ENCODE measurements around the gene CMTM5.

Gene CMTM5

DNA sequence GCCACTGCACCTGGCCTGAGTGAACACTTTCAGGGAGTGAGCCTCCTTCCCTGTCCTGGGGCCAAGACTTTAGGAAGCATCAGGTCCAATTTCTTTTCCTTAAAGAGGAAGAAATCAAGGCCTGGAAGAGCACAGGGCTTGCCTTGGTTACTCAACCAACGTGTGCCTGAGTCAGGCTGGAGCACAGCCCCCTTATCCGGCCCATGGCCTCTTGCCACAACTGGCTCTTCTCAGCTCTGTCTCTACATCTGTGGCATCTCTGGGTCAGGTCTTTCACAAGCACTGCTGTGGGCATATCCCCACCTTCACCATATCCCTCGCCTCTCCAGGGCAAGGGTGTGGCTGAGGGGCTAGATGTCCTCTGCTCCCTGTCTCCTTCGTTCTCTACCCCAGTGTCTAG lies 24.4 kb downstream of the CMTM5 start (continued):
- TF ChIP-seq, protein P1, sequence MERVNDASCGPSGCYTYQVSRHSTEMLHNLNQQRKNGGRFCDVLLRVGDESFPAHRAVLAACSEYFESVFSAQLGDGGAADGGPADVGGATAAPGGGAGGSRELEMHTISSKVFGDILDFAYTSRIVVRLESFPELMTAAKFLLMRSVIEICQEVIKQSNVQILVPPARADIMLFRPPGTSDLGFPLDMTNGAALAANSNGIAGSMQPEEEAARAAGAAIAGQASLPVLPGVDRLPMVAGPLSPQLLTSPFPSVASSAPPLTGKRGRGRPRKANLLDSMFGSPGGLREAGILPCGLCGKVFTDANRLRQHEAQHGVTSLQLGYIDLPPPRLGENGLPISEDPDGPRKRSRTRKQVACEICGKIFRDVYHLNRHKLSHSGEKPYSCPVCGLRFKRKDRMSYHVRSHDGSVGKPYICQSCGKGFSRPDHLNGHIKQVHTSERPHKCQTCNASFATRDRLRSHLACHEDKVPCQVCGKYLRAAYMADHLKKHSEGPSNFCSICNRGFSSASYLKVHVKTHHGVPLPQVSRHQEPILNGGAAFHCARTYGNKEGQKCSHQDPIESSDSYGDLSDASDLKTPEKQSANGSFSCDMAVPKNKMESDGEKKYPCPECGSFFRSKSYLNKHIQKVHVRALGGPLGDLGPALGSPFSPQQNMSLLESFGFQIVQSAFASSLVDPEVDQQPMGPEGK (CRISPR knock-in tag; IDR thresholded peaks at IDR 0.05; ENCODE audit: borderline replicate concordance): no peak
- TF ChIP-seq BACH2 (CRISPR knock-in tag; IDR thresholded peaks at IDR 0.05; ENCODE audit: borderline replicate concordance): no peak
- TF ChIP-seq RARB (CRISPR knock-in tag; IDR thresholded peaks at IDR 0.05): no peak
- no peak for TF ChIP-seq ZC3H10 (CRISPR knock-in tag; IDR thresholded peaks at IDR 0.05)
- no peak for TF ChIP-seq TOX (CRISPR knock-in tag; IDR thresholded peaks at IDR 0.05; ENCODE audit: borderline replicate concordance)

DNA sequence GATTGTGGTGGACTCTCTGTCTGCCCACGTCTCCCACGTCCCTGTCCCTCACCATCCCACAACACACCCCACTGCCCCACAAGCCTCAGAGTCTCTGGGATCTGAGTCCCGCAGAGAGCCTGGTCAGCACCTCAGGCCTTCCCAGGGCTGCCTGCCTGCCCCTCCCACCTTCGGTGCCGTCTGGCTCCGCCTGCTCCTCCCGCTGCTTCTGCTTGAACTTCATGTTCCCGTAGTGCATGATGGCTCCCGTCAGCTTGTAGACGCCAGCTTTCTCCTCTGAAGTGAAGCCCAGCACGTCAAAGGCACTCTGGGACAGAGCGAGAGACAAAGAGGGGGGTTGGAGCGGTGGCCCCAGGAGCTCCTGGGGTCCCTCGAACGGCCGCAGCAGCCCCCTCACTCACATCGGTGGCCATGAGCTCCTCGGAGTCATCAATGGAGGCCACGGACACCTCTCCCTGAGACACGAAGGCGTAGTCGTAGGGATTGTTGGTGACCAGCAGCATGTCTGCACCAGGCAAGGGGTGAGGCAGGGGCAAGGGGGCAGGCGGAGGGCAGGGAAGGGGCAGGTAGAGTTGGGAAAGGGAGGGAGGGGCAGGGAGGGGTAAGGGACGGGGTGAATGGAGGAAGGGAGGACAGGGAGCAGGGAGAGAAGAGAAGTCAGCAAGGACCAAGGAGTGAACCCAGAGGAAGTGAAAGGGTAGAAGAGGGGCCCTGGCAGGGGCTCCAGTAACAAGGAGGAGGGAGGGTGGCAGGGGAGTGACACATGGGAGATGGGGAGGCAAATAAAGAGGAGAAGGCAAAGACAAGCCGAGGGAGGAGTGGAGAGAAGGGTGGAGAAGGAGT lies 25.7 kb downstream of the CMTM5 start:
- peak; percentile 31; the same call in 1 of the 3 replicates for ATAC-seq
- TF ChIP-seq TOX (CRISPR knock-in tag; IDR thresholded peaks at IDR 0.05; ENCODE audit: borderline replicate concordance) (no peak), ZNF8 (CRISPR knock-in tag; IDR thresholded peaks at IDR 0.05) (no peak), ZFP30 (CRISPR knock-in tag; IDR thresholded peaks at IDR 0.05) (no peak), RARB (CRISPR knock-in tag; IDR thresholded peaks at IDR 0.05) (no peak), ZNF565 (CRISPR knock-in tag; conservative IDR thresholded peaks at IDR 0.05; ENCODE audit: low read depth) (no peak), SNAI2 (CRISPR knock-in tag; IDR thresholded peaks at IDR 0.05) (no peak), TCF4 (CRISPR knock-in tag; IDR thresholded peaks at IDR 0.05; ENCODE audit: borderline replicate concordance) (no peak), ZNF70 (CRISPR knock-in tag; IDR thresholded peaks at IDR 0.05) (no peak), PPARA (CRISPR knock-in tag; IDR thresholded peaks at IDR 0.05; ENCODE audit: borderline replicate concordance) (no peak), BACH2 (CRISPR knock-in tag; IDR thresholded peaks at IDR 0.05; ENCODE audit: borderline replicate concordance) (no peak), OSR1 (CRISPR knock-in tag; IDR thresholded peaks at IDR 0.05) (no peak), GLIS3 (CRISPR knock-in tag; IDR thresholded peaks at IDR 0.05) (no peak), ISL1 (CRISPR knock-in tag; IDR thresholded peaks at IDR 0.05) (no peak), CSDC2 (CRISPR knock-in tag; IDR thresholded peaks at IDR 0.05) (no peak)
- TF ChIP-seq, protein P2, sequence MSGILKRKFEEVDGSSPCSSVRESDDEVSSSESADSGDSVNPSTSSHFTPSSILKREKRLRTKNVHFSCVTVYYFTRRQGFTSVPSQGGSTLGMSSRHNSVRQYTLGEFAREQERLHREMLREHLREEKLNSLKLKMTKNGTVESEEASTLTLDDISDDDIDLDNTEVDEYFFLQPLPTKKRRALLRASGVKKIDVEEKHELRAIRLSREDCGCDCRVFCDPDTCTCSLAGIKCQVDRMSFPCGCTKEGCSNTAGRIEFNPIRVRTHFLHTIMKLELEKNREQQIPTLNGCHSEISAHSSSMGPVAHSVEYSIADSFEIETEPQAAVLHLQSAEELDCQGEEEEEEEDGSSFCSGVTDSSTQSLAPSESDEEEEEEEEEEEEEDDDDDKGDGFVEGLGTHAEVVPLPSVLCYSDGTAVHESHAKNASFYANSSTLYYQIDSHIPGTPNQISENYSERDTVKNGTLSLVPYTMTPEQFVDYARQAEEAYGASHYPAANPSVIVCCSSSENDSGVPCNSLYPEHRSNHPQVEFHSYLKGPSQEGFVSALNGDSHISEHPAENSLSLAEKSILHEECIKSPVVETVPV (CRISPR knock-in tag; IDR thresholded peaks at IDR 0.05): no peak
- TF ChIP-seq, protein P3, sequence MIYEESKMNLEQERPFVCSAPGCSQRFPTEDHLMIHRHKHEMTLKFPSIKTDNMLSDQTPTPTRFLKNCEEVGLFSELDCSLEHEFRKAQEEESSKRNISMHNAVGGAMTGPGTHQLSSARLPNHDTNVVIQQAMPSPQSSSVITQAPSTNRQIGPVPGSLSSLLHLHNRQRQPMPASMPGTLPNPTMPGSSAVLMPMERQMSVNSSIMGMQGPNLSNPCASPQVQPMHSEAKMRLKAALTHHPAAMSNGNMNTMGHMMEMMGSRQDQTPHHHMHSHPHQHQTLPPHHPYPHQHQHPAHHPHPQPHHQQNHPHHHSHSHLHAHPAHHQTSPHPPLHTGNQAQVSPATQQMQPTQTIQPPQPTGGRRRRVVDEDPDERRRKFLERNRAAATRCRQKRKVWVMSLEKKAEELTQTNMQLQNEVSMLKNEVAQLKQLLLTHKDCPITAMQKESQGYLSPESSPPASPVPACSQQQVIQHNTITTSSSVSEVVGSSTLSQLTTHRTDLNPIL (CRISPR knock-in tag; IDR thresholded peaks at IDR 0.05; ENCODE audit: low read depth): no peak
- TF ChIP-seq, protein P4, sequence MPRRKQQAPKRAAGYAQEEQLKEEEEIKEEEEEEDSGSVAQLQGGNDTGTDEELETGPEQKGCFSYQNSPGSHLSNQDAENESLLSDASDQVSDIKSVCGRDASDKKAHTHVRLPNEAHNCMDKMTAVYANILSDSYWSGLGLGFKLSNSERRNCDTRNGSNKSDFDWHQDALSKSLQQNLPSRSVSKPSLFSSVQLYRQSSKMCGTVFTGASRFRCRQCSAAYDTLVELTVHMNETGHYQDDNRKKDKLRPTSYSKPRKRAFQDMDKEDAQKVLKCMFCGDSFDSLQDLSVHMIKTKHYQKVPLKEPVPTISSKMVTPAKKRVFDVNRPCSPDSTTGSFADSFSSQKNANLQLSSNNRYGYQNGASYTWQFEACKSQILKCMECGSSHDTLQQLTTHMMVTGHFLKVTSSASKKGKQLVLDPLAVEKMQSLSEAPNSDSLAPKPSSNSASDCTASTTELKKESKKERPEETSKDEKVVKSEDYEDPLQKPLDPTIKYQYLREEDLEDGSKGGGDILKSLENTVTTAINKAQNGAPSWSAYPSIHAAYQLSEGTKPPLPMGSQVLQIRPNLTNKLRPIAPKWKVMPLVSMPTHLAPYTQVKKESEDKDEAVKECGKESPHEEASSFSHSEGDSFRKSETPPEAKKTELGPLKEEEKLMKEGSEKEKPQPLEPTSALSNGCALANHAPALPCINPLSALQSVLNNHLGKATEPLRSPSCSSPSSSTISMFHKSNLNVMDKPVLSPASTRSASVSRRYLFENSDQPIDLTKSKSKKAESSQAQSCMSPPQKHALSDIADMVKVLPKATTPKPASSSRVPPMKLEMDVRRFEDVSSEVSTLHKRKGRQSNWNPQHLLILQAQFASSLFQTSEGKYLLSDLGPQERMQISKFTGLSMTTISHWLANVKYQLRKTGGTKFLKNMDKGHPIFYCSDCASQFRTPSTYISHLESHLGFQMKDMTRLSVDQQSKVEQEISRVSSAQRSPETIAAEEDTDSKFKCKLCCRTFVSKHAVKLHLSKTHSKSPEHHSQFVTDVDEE (CRISPR knock-in tag; IDR thresholded peaks at IDR 0.05): no peak
- TF ChIP-seq, protein P1 (CRISPR knock-in tag; IDR thresholded peaks at IDR 0.05; ENCODE audit: borderline replicate concordance): no peak
- TF ChIP-seq, protein P5, sequence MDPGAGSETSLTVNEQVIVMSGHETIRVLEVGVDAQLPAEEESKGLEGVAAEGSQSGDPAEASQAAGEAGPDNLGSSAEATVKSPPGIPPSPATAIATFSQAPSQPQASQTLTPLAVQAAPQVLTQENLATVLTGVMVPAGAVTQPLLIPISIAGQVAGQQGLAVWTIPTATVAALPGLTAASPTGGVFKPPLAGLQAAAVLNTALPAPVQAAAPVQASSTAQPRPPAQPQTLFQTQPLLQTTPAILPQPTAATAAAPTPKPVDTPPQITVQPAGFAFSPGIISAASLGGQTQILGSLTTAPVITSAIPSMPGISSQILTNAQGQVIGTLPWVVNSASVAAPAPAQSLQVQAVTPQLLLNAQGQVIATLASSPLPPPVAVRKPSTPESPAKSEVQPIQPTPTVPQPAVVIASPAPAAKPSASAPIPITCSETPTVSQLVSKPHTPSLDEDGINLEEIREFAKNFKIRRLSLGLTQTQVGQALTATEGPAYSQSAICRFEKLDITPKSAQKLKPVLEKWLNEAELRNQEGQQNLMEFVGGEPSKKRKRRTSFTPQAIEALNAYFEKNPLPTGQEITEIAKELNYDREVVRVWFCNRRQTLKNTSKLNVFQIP (CRISPR knock-in tag; IDR thresholded peaks at IDR 0.05; ENCODE audit: borderline replicate concordance, low read depth): no peak
